Sigmoid colon (tissue), 4 donors: ENCODE measurements around the gene FKBP7.

Experiments used
- EP300 ChIP-seq, 4 donors: sonication (generic); formaldehyde crosslinking; IDR thresholded peaks; one replicate each; pipeline ENCODE4 v1.6.1; 2017; ENCODE audit warnings: antibody characterized with exemption in 4 of 4
- POLR2A ChIP-seq, 2 donors: fragments of 450-650 bp; IDR thresholded peaks; one replicate each; pipeline ENCODE4 v1.6.1; 2016; ENCODE audit warnings: antibody characterized with exemption in 2 of 2, mild to moderate bottlenecking in 2 of 2, moderate library complexity in 2 of 2
- POLR2AphosphoS5 ChIP-seq, 4 donors: sonication (generic); formaldehyde crosslinking; IDR thresholded peaks; one replicate each; pipeline ENCODE4 v1.6.1; 2017; ENCODE audit warnings: antibody characterized with exemption in 4 of 4
- TF ChIP-seq, protein P1 (sequence below), 4 experiments: fragments of 450-650 bp in 3 of 4; fragments of 200-600 bp in 1 of 4; IDR thresholded peaks; one replicate each; pipeline ENCODE4 v1.5.1; 2016 to 2019; ENCODE audit warnings: antibody characterized with exemption in 4 of 4, mild to moderate bottlenecking in 3 of 4, moderate library complexity in 2 of 4

GRCh38 chr2:178510384-178510783 lies 32.0 kb upstream of the FKBP7 start:
- TF ChIP-seq, protein P1, sequence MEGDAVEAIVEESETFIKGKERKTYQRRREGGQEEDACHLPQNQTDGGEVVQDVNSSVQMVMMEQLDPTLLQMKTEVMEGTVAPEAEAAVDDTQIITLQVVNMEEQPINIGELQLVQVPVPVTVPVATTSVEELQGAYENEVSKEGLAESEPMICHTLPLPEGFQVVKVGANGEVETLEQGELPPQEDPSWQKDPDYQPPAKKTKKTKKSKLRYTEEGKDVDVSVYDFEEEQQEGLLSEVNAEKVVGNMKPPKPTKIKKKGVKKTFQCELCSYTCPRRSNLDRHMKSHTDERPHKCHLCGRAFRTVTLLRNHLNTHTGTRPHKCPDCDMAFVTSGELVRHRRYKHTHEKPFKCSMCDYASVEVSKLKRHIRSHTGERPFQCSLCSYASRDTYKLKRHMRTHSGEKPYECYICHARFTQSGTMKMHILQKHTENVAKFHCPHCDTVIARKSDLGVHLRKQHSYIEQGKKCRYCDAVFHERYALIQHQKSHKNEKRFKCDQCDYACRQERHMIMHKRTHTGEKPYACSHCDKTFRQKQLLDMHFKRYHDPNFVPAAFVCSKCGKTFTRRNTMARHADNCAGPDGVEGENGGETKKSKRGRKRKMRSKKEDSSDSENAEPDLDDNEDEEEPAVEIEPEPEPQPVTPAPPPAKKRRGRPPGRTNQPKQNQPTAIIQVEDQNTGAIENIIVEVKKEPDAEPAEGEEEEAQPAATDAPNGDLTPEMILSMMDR (IDR thresholded peaks at IDR 0.05): no peak
- no peak for TF ChIP-seq POLR2AphosphoS5 (IDR thresholded peaks at IDR 0.05)
- no peak for TF ChIP-seq POLR2A (IDR thresholded peaks at IDR 0.05)
- no peak for TF ChIP-seq EP300 (IDR thresholded peaks at IDR 0.05)
